Measurements from ENCODE around the gene FPR1.

Gene FPR1

GRCh38 chr19:51789061-51789795 is 37.5 kb upstream of the FPR1 start:
- DNase-seq (ENCODE audit: insufficient read length) = no peak
- FAIRE-seq = no peak
- no peak for TF ChIP-seq POLR2AphosphoS5 (IDR thresholded peaks at IDR 0.05; ENCODE audit: low read depth, low read length)
- no peak for TF ChIP-seq POLR2A (IDR thresholded peaks at IDR 0.05; ENCODE audit: low read depth, low read length)

- DNase-seq (ENCODE audit: insufficient read length) (no peak), FAIRE-seq (no peak)
- TF ChIP-seq TAF1 (IDR thresholded peaks at IDR 0.05; ENCODE audit: borderline replicate concordance, low read depth, low read length) (no peak), POLR2A (IDR thresholded peaks at IDR 0.05; ENCODE audit: low read depth, low read length) (no peak), POLR2AphosphoS5 (IDR thresholded peaks at IDR 0.05; ENCODE audit: low read depth, low read length) (no peak)
Measured at GRCh38 chr19:51788029-51788428, 36.4 kb upstream of the FPR1 start.

DNA sequence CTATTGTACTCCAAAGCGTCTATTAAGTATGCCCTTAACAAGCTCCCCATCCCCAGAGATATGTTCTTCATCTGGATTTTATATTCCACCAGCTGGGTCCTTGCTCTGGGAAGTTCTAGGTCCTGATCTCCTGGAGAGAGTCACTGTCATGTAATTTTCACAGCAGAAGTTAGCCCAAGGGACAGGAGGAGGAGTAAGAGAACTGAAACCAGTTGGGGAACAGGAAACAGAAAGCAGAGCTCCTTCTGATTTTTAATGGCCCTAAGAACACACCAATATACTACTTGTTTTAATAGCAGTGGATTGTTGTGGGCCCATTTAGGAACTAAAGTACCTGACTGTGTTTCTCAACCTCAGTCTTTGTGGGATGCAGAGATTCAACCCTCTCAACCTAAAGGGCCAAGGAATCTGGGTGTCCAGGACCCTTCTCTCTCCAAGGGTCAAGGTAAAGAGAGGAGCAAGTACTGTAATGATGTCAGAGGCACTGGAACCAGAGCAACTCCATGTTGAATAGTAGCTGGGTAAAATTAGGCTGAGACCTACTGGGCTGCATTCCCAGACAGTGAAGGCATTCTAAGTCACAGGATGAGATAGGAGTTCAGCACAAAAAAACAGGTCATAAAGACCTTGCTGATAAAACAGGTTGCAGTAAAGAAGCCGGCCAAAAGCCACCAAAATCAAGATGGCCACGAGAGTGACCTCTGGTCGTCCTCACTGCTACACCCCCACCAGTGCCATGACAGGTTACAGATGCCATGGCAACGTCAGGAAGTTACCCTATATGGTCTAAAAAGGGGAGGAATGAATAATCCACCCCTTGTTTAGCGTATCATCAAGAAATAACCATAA is 35.2 kb upstream of the FPR1 start:
- TF ChIP-seq TAF1 (IDR thresholded peaks at IDR 0.05; ENCODE audit: borderline replicate concordance, low read depth, low read length) = no peak
- TF ChIP-seq POLR2A (IDR thresholded peaks at IDR 0.05; ENCODE audit: low read depth, low read length) = no peak
- no peak for TF ChIP-seq POLR2AphosphoS5 (IDR thresholded peaks at IDR 0.05; ENCODE audit: low read depth, low read length)
- no peak for DNase-seq (ENCODE audit: insufficient read length)
- FAIRE-seq = no peak

GRCh38 chr19:51784922-51785690 is 33.4 kb upstream of the FPR1 start:
- DNase-seq (ENCODE audit: insufficient read length) (no peak), FAIRE-seq (peak; percentile 17)
- TF ChIP-seq POLR2AphosphoS5 (IDR thresholded peaks at IDR 0.05; ENCODE audit: low read depth, low read length) (no peak), TAF1 (IDR thresholded peaks at IDR 0.05; ENCODE audit: borderline replicate concordance, low read depth, low read length) (no peak), POLR2A (IDR thresholded peaks at IDR 0.05; ENCODE audit: low read depth, low read length) (no peak)

- FAIRE-seq = no peak
- TF ChIP-seq POLR2A (IDR thresholded peaks at IDR 0.05; ENCODE audit: low read depth, low read length) (no peak), POLR2AphosphoS5 (IDR thresholded peaks at IDR 0.05; ENCODE audit: low read depth, low read length) (no peak), TAF1 (IDR thresholded peaks at IDR 0.05; ENCODE audit: borderline replicate concordance, low read depth, low read length) (no peak)
- DNase-seq (ENCODE audit: insufficient read length) = no peak
Measured at GRCh38 chr19:51784109-51784785, 32.6 kb upstream of the FPR1 start.

GRCh38 chr19:51783372-51783771 is 31.7 kb upstream of the FPR1 start:
- FAIRE-seq = no peak
- no peak for DNase-seq (ENCODE audit: insufficient read length)
- TF ChIP-seq POLR2A (IDR thresholded peaks at IDR 0.05; ENCODE audit: low read depth, low read length) = no peak
- no peak for TF ChIP-seq TAF1 (IDR thresholded peaks at IDR 0.05; ENCODE audit: borderline replicate concordance, low read depth, low read length)
- TF ChIP-seq POLR2AphosphoS5 (IDR thresholded peaks at IDR 0.05; ENCODE audit: low read depth, low read length) = no peak

GRCh38 chr19:51781999-51782398 is 30.3 kb upstream of the FPR1 start:
- FAIRE-seq = no peak
- TF ChIP-seq TAF1 (IDR thresholded peaks at IDR 0.05; ENCODE audit: borderline replicate concordance, low read depth, low read length) (no peak), POLR2A (IDR thresholded peaks at IDR 0.05; ENCODE audit: low read depth, low read length) (no peak), POLR2AphosphoS5 (IDR thresholded peaks at IDR 0.05; ENCODE audit: low read depth, low read length) (no peak)
- DNase-seq (ENCODE audit: insufficient read length) = no peak

GRCh38 chr19:51780270-51780669 is 28.6 kb upstream of the FPR1 start:
- no peak for FAIRE-seq
- DNase-seq (ENCODE audit: insufficient read length) = no peak
- TF ChIP-seq POLR2AphosphoS5 (IDR thresholded peaks at IDR 0.05; ENCODE audit: low read depth, low read length) = no peak
- no peak for TF ChIP-seq POLR2A (IDR thresholded peaks at IDR 0.05; ENCODE audit: low read depth, low read length)

DNA sequence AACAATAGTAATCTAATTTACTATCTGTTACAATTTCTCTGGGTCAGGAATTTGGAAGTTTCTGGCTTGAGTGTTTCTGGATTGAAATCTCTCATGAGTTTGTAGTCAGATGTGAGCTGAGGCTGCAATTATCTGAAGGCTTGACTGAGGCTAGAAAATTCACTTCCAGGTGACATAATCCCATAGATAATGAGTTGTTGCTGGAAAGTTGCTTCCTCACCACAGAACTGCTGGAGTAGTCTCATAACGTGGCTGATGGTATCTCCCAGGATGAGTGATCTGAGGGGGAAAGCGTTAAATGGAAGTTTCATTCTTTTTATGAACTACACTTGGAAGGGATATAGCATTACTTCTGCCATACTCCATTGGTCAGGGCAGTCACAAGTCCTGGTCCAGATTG is 28.0 kb upstream of the FPR1 start:
- TF ChIP-seq TAF1 (IDR thresholded peaks at IDR 0.05; ENCODE audit: borderline replicate concordance, low read depth, low read length) (no peak), POLR2AphosphoS5 (IDR thresholded peaks at IDR 0.05; ENCODE audit: low read depth, low read length) (no peak), POLR2A (IDR thresholded peaks at IDR 0.05; ENCODE audit: low read depth, low read length) (no peak)
- DNase-seq (ENCODE audit: insufficient read length) = no peak
- FAIRE-seq = no peak

GRCh38 chr19:51779181-51779580 is 27.5 kb upstream of the FPR1 start:
- TF ChIP-seq POLR2A (IDR thresholded peaks at IDR 0.05; ENCODE audit: low read depth, low read length) (no peak), POLR2AphosphoS5 (IDR thresholded peaks at IDR 0.05; ENCODE audit: low read depth, low read length) (no peak), TAF1 (IDR thresholded peaks at IDR 0.05; ENCODE audit: borderline replicate concordance, low read depth, low read length) (no peak)
- DNase-seq (ENCODE audit: insufficient read length) (no peak), FAIRE-seq (no peak)
